Hematopoietic multipotent progenitor cell treated with erythropoietin and hydrocortisone succinate and interleukin-3 and kit ligand, for 17 days (in vitro differentiated cells): ENCODE data around the gene TMEM132D.
"Not testable (repeated sequence)": the region's sequence is repeated elsewhere in the genome, so short reads cannot be mapped to it uniquely, and the experiment has no call there.

Source experiments
- DNase-seq: peaks from one replicate; pipeline ENCODE4 v3.0.0-alpha.2; 2015; ENCODE audit warnings: low spot score

TMEM132D gene

GRCh38 chr12:129903956-129904829 lies at the start of gene TMEM132D:
TMEM132D (minus strand) TSS chr12:129904025.
- DNase-seq, result no peak

GRCh38 chr12:129949651-129950050 lies 45.8 kb upstream of the TMEM132D start:
- DNase-seq, result no peak

- DNase-seq, result no peak
These were observed 37.8 kb upstream of the TMEM132D start for GRCh38 chr12:129941618-129942017.

DNA sequence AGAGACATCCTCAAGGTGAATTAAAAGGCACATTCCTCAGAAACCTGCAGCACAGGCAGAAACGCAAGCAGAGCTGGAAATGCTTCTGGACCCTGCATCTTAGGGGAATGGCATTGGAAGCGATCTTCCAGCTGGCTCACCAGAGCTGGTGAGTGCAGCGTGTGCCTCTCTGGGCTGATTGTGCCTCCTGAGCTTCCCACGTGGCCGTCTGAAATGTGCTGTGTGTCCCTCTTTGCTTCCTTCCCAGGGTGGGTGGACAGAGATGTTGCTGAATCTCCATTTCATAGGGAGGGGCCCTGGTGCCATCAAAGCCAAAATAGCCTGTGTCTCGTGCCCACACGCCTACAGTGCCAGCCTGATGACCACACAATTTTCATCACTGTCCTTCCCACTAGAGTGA lies 34.3 kb upstream of the TMEM132D start:
- no peak for DNase-seq

GRCh38 chr12:129937426-129937825 lies 33.6 kb upstream of the TMEM132D start:
- DNase-seq, result no peak

DNA sequence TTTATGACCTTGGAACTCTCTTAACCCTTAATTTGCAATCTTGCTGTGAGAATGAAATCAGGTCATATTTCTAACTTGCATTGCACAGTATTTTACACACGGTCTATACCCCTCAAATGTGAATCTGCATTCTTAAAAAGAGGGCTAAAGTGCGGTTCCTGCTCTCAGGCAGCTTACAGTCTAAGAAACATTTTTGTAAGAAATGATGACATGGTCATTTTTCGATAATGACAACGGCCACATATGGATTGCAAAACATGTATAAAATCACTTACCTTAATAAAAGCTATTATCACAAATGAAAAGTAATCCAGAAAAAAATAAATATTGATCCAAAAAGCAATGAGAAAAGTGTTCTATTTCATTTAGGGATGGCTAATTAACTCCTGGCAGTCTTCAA lies 24.8 kb upstream of the TMEM132D start:
- DNase-seq, result no peak

DNA sequence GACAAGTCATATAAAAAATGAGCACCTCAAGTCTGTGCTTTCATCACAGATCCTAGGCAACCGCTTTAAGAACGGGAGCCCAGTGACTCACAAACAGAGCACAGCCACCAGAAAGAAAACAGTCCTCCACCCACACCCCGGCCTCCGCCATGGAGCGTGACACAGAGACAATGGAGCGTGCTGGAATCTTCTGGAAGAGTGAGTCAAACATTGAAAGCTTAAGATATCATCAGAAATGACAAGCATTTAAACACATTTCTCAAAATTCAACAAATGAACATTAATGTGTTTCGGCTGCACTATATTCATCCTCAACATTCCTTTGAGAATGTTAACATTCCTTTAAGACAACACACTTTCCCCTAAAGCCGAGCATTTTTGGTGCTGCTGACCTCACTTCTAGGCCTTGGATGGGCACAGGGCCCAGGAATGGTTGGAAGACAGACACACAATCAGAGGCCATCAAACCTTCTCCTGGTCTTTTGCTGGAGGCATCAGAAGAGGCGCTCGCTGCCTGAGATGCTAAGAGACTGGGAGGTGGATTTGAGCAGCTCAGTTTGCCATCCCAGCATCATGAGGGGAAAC lies 23.6 kb upstream of the TMEM132D start:
- no peak for DNase-seq

DNA sequence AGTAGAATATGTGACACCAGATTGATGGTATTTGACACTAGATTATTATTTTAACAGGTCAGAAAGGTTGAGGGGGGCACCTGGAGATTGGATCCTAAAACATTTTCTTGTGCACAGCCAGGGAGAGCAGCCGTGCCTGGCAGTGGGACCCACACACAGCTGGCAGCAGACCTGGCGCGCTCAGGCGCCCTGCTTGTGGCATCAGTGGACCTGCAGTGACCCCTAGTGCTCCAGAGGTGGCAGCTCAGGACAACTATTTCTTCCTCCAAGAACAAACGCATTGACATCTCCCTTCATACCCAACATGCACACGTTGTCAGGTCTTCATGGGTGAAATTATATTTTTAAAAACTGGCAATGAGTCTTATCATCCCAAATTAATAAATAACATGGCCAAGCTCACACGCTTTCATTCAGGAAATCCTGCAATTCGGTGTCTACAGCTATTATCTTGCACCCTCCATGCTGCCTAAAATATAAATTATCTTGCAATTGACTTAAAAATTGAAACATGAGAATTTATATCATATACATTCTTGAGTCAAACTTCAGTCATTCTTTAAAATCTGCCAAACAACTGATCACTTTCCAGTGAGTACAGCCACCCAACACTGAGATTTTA lies 7.7 kb upstream of the TMEM132D start:
- no peak for DNase-seq

GRCh38 chr12:129909051-129910020 lies 5.5 kb upstream of the TMEM132D start:
- no peak for DNase-seq

GRCh38 chr12:129903092-129903945 lies 506 bp downstream of the TMEM132D start:
- DNase-seq, result no peak

DNA sequence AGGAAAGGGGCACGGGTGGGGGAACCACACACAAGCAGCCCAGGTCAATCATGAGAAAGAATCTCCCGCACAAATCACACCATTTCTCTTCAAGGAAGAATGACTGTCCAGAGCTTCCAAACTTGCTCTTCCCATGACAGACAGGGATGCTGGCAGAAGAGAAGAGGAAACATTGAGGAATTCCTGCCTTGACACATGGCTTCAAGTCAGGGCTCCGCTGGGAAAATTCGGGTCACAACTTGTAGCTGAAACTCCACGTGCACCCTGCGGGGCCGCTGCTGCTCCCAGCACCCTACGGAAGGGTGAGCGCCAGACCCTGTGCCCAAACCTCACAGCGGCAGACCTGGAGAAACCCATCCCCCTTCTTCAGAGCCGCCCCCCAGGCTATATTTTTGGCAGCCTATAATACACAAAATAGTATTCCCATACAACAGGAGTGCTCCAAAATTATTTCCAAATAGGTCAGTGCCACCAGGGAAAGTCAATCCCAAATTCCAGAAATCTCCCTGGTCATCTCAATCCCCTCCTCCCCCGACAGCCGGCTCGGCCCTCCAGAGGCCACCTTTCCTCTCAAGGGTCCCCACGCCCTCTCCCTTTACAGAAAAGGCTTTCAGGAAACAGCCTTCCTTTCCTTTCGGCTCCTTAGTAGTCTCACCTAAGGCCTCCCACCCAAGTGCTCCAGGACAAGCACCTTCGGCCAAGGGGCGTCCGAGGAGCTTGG lies 1.3 kb downstream of the TMEM132D start:
- no peak for DNase-seq

- no peak for DNase-seq
These were observed 2.6 kb downstream of the TMEM132D start for GRCh38 chr12:129901254-129901653.

- no peak for DNase-seq
These were observed 3.5 kb downstream of the TMEM132D start for GRCh38 chr12:129900306-129900705.

GRCh38 chr12:129899045-129899444 lies 4.8 kb downstream of the TMEM132D start:
- not testable (repeated sequence) for DNase-seq

DNA sequence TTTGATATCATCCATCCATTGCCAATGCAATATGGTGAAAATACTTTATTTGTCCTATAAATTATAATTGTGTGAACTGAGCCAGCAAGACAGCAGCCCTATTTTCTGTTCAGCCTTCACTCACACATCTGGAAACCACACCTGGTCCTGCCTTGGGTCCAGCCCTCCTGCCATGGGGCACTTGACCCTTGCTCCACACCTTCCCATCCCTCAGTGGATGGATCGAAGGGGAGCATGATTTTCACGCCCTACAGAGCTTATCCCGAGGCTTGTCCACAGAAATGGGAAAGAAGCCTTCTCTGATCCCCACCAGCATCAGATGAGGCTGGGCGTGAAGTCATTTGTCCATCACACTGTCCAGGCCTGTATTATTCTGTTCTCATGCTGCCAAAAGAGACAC lies 10.1 kb downstream of the TMEM132D start:
- DNase-seq, result no peak

DNA sequence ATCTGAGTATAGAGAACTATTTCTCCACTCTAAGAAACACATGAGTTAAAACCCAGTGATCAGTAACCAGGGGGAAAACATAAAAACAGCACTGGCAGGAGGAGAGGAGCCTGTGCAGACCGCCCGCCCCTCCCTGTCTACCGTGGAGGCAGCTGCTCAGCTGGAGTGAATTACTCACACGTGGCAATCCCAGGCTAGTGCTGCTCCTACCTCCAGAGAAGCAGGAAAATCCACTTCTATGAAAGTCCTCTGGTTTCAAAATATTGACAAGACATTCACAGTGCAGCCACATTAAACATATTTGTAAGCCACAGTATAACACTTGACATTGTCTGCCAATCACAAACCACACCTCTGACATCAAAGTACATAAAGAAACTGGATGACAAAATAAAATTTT lies 16.7 kb downstream of the TMEM132D start:
- DNase-seq, result no peak

- DNase-seq, result no peak
These were observed 17.3 kb downstream of the TMEM132D start for GRCh38 chr12:129886541-129886940.

DNA sequence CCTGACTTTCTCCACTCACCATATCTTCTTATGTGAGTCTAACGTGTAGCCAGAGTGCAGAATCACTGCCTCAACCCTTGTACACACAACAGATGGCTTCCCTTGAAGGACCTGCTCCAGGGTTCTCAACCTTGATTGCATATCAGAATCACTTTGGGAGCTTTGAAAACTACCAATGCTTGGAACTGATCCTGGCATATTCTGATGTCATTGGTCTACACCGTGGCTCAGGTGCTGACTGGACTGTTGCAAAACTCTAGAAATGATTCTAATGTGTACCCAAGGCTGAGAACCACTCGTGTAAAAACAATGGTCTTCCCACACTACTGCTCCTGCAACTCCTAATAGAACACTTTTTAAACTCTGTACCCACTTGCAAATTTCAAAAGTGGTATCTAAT lies 18.5 kb downstream of the TMEM132D start:
- no peak for DNase-seq

- DNase-seq, result no peak
These were observed 26.4 kb downstream of the TMEM132D start for GRCh38 chr12:129877411-129877810.

- DNase-seq, result no peak
These were observed 30.0 kb downstream of the TMEM132D start for GRCh38 chr12:129873833-129874208.
